ENCODE data around the gene IGFBPL1.

DNA sequence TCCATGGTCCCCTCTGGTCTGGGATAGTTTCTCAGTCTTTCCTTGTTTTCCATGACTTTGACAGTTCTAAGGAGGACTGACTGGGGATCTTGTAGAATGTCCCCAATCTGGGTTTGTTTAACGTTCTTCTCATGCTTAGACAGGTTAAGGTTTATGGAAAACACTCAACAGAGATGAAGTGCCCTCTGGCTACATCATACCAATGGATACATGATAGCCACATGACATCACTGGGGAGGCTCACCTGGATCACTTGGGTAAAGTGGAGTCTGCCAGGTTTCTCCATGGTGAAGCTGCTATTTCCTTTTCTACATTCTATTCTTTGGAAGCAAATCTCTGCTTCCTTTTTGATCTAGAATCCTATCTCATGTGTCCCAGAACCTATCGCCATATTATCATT is 55.5 kb downstream of the IGFBPL1 start:
- TF ChIP-seq CTCF (IDR thresholded peaks at IDR 0.05) (no peak), ZFX (IDR thresholded peaks at IDR 0.05; ENCODE audit: borderline replicate concordance) (no peak)
